HG03439 (cell line): ENCODE data around the gene SRGAP1.
"Not testable (repeated sequence)": the region's sequence is repeated elsewhere in the genome, so short reads cannot be mapped to it uniquely, and the experiment has no call there.

ENCODE experiments used
- ATAC-seq: cut with Tn5 transposase; IDR thresholded peaks from one replicate; pipeline ENCODE4 v1.9.1; 2021; ENCODE audit warnings: mild to moderate bottlenecking, moderate library complexity; ENCODE audit not compliant: unreplicated experiment

Gene SRGAP1

DNA sequence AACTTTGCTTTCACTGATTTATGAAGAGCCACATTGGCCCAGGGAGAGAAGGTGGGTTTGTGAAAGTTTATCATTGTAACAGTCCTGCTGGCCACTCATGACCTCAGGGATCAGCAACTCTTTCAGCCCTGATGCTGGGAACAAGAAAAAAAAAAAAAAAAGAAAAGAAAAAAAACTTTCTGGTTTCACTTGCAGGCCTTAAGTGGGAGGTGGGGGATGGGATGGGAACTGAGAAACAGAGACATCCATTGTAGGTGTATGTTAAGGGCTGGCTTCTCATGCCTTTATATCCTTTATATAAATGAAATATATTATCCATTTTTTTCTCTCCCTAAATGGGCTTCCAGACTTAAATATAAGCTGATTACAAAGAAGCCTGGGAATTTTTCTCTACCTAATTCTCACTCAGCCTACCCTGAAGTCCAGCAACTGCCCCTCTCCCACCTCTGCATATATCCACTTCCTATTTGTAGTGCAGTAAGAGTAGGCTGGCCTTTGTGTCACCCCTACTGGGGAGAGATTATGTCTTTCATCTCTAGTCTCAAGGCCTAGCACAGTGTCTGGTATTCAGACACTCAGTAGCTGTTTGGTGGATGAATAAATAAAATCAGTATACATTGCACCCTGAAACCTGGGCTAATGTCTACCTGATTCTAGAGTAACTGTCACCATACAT, 190.5 kb downstream of the SRGAP1 start:
- no peak for ATAC-seq

DNA sequence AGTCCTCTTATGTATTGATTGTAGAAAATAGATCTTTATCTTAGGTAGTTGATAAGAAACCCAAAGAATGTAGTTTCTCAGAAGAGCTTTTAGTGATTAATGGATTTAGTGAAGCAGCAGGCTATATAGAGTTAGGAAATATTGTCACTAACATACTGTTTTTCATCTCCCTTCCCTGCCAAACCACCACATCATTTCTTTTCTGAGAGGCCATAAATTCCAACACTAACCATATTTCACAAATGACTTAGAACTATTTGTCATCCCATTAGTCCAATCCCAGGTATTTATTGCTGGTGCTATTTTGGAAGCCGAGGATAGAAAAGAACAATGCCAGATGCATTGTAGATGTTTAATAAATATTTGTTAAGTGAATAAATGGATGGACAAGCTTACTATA, 191.9 kb downstream of the SRGAP1 start:
- no peak for ATAC-seq

- no peak for ATAC-seq
Observed at GRCh38 chr12:64039281-64039871, 194.9 kb downstream of the SRGAP1 start.

DNA sequence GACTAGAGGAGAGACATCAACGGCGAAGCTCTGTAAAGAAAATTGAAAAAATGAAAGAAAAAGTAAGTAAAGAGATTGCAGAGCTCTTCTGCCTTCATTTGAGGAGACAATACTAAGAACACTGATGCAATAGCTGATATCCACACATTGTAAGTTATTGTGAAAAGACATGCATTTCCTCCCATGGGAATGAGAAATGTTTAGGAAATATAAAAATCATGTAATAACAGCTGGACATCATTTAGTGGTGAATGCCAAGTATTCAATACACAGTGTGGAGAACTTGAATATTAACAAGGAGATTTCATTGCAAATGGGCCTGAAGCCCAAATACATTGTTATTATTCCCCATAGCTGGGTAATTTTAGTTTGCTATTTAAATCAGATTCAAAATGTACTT, 198.4 kb downstream of the SRGAP1 start:
- no peak for ATAC-seq

GRCh38 chr12:64044191-64044590, 199.7 kb downstream of the SRGAP1 start:
- no peak for ATAC-seq

- no peak for ATAC-seq
Observed at GRCh38 chr12:64051057-64051456, 206.6 kb downstream of the SRGAP1 start.

DNA sequence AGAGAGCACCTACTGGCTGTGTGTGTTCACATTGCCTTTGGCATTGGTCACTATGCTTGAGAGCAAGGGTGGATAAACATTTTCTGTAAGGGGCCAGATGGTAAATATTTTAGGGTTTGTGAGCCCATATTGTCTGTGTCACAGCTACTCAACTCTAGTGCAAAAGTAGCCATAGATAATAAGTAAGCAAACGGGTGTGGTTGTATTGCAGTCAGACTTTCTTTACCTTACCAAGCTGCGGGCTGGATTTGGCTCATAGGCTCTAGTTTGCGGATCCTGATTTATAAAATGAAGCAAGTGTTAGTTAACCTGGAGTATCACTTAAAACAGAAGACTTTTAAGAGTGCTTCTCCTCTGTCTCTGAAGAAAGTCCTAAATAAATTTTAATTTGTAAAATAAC, 208.6 kb downstream of the SRGAP1 start:
- no peak for ATAC-seq

GRCh38 chr12:64054079-64054520, 209.6 kb downstream of the SRGAP1 start:
- no peak for ATAC-seq

DNA sequence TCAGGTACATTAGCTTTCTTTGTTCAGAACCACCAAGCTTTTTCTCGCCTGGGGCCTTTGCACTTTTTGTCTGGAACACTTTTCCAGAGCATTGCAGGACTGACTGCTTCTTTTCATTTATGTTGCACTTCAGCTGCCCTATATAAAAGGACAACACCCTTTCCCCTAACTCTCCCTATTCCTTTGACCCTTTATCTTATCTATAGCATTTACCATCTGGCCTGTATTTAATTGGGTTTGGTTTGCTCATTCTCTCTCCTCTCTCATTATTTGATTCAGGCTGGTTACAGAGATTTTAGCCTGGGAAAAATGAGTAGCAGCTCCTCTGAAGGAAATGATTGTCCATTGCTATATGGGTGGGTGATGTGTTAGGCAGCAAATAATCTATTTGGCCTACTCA, 212.2 kb downstream of the SRGAP1 start:
- ATAC-seq = no peak

DNA sequence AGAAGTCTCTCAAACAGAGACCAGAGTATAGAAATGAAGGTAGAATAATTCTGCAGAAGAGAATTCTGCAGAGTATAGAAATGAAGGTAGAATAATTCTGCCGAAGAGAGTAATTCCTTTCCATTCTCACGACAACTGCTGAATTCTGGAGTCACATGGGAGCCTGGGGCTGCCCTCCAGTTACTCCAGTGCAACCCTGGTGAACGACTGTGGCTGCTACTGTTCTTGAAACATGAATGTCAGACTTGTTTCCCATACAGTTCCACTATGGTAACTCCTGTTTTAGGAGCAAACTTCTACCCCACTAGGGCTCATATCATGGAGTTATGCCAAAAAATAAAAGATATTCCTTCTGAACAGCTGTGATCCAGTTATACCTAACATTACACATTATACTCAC, 213.2 kb downstream of the SRGAP1 start:
- no peak for ATAC-seq

GRCh38 chr12:64058541-64059265, 214.2 kb downstream of the SRGAP1 start:
- no peak for ATAC-seq

DNA sequence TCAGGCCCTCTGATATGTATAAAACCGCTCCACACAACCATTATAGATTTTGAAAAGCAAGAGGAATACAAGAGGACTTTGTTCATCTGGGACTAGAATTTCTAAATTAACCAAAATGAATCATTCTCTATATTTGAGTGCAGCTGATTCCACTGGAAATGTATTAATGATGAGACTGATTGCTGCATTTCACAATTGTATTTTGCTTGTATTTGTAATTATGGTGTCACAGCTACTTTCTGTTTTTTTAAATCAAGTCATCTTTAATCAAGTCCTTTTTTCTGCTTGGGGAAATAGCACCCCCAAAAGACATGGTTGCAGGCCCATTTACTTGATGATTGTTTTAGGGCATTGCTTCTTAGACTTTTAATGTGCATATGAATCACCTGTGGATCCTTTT, 215.2 kb downstream of the SRGAP1 start:
- no peak for ATAC-seq

DNA sequence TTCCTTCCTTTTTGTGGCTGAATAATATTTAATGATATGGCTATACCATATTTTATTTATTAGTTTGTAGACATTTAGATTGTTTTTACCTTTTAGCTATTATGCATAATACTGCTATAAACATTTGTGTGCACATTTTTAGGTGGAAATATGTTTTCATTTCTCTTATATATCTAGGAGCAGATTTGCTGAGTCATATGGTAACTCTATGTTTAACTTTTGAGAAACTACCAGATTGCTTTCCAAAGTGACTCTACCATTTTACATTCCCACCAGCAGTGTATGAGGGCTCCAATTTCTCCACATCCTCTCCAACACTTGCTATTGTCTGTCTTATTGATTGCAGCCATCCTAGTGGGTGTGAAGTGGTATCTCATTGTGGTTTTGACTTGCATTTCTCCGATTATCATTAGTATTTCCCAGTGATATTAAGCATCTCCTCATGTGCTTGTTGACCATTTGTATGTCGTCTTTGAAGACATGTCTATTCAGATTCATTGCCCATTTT, 217.4 kb downstream of the SRGAP1 start:
- ATAC-seq = no peak

DNA sequence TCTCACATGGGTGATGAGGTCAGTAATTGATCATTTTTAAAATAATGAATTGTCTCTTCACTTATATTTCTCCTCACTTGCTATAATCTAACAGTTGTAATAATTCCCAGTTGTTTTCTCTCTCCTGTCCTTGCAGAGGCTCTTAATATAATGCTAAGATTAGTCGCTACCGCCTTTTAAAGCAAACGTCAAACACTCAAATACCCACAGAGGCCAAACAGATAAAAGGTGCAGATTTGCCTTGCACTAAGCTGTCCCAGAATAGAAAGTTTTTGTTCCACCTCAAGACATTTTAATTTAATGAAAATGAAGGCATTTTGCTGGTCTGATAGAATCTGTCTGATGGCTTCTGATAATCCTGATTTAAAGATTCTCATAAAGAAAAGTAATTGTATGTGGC, 218.6 kb downstream of the SRGAP1 start:
- no peak for ATAC-seq

- ATAC-seq = no peak
Observed at GRCh38 chr12:64064240-64064639, 219.7 kb downstream of the SRGAP1 start.

- no peak for ATAC-seq
Observed at GRCh38 chr12:64064706-64065105, 220.2 kb downstream of the SRGAP1 start.

DNA sequence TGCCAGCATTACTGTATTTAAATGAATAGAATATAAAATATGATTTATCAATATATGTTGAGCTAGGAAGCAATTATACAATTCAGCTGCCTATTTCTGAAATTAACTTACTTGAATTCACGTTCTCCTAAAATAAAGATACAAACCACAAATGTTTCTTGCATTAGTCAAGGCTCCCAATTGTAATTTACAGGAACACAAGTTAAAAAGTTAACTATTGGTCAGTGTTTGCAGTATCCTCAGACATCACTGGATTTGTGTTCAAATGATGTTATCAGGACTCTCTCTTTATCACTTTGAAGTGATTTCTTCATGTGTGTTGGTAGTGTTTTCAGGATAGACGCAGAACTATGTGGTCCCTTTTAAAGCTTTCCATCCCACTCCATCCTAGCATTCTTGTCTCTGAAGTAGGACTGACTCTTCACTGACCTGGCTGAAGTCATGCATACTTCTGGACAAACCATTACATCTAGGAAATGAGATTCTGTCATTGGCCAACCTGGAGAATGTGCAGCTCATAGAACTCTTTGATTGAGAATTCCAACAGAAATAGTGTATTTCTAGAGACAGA, 221.5 kb downstream of the SRGAP1 start:
- ATAC-seq = no peak

- ATAC-seq = no peak
Observed at GRCh38 chr12:64066776-64067175, 222.3 kb downstream of the SRGAP1 start.

GRCh38 chr12:64070454-64070853, 226.0 kb downstream of the SRGAP1 start:
- ATAC-seq = no peak

DNA sequence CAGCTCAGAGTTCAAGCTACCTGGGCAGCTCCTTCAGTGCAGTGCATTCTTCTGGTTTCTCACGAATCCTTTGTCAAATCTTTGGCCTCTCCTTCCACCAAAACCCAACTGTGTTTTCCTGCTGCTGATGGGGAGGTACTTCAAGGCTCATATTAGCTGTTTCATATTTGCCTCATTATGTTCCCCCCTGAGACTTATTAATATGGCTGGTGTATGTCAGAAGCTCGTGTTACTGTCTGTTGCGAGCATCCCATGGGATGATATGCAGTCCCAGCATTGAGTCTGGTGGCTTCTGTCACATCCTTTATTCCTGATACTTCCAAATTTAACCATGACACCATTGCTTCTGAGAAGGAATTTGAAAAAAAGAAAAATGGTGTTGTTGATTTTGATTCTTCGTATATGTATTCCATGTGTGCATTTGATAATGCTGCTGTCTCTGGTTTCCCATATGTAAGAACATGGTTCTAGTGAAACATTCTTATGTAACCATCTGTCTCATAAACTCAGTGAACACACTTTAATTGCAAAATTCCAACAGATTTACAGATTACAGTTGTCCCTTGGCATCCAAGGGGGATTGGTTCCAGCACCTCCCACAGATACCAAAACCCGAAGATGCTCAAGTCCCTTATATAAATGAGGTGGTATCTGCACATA, 228.5 kb downstream of the SRGAP1 start:
- no peak for ATAC-seq

DNA sequence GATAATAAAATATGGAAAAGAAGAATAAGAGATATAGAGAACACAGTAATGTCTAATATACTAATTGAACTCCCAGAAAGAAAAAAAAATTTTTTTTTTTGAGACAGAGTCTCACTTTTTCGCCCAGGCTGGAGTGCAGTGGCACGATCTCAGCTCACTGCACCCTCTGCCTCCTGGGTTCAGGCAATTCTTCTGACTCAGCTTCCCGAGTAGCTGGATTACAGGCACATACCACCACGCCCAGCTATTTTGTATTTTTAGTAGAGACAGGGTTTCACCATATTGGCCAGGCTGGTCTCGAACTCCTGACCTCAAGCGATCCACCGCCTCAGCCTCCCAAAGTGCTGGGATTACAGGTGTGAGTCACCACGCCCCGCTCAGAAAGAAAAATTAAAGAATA, 232.1 kb downstream of the SRGAP1 start:
- ATAC-seq = not testable (repeated sequence)
